Peyer's patch (tissue), 4 donors: ENCODE results near the gene ARHGEF25. TPM values are rescaled to one million over a fixed set of nuclear protein-coding genes. Genes with fewer than 3 reads are reported as not detected.

Source experiments
- DNase-seq, 3 donors: peaks; one replicate each; pipeline ENCODE4 v3.0.0-alpha.2; 2017 to 2019
- H3K27ac ChIP-seq, 4 donors: fragments of 200-600 bp; sonication (generic); one replicate each; pipeline ENCODE4 v1.5.1; 2016 to 2019
- H3K27me3 ChIP-seq, 2 donors: fragments of 200-600 bp; sonication (generic); one replicate each; pipeline ENCODE4 v1.5.1; 2019
- H3K36me3 ChIP-seq, 3 donors: fragments of 200-600 bp; sonication (generic); one replicate each; pipeline ENCODE4 v1.5.1; 2016 to 2019
- H3K4me1 ChIP-seq, 4 donors: fragments of 200-600 bp; sonication (generic); one replicate each; pipeline ENCODE4 v1.5.1; 2016 to 2019
- H3K4me3 ChIP-seq, 4 donors: fragments of 200-600 bp; sonication (generic); 1 replicate in 3 of 4; 2 replicates in 1 of 4; pipeline ENCODE4 v1.5.1; 2016 to 2019; ENCODE audit warnings: mild to moderate bottlenecking in 1 of 4
- H3K9me3 ChIP-seq, 4 donors: fragments of 200-600 bp; sonication (generic); one replicate each; pipeline ENCODE4 v1.5.1; 2016 to 2019; ENCODE audit warnings: mild to moderate bottlenecking in 1 of 4
- POLR2A ChIP-seq, 2 donors: fragments of 450-650 bp; IDR thresholded peaks; one replicate each; pipeline ENCODE4 v1.5.1; 2017; ENCODE audit warnings: antibody characterized with exemption in 2 of 2, mild to moderate bottlenecking in 2 of 2, moderate library complexity in 2 of 2
- total RNA-seq, 4 donors: library from RNA; depleted of rRNA; stranded (reverse); fragments of >200 nt; gene quantifications; one replicate each; pipeline ENCODE4 v1.1.0, GENCODE V29; 2016
- TF ChIP-seq, protein P1 (sequence below), 6 experiments: fragments of 450-650 bp in 4 of 6; fragments of 200-600 bp in 2 of 6; sonication (generic) in 1 of 6; IDR thresholded peaks; one replicate each; pipeline ENCODE4 v1.5.1; 2017 to 2019; ENCODE audit warnings: antibody characterized with exemption in 6 of 6, mild to moderate bottlenecking in 3 of 6, moderate library complexity in 1 of 6

Gene ARHGEF25
- total RNA-seq, 4 donors from 2014 or later: 5.1 to 44.6 (median 8.7) TPM

DNA sequence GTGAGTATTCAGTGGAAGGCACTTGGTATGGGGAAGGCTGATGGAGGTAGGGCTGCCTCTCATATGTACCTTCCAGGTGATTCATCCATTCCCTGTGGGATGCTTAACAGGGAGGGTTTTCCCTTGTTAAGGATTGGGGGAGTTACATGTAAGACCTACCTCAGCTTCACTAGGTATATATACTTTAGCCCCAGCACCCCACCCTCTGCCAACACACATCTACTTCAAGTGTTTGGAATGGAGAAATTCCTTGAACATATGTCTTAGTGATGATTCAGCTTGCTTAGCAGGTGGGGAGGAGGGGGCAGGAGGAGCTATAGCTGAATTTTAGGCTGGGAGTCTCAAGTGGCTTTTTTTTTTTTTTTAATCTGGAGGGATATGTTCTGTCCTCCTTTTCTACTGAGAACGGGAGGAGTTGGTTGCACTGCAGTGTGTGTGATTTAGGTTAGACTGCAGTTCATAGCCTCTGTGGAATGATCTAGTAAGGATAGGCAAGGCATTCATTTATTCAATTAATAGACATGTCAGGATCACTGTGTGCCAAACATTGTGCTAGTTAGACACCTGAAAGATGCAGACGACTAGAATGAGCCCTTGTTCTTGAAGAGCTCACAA is 18.6 kb upstream of the ARHGEF25 start:
- Histone ChIP-seq H3K4me1 (peaks cover 0 to 17% (median 2%) of the 10 kb centered on the region in 4 donors), H3K27me3 (no peaks in the 10 kb centered on the region), H3K9me3 (no peaks in the 10 kb centered on the region), H3K36me3 (peaks cover 0 to 27% (median 0%) of the 10 kb centered on the region in 3 donors), H3K27ac (no peak overlapping the region), H3K4me3 (no peak overlapping the region)
- DNase-seq: no peak
- TF ChIP-seq, protein P1, sequence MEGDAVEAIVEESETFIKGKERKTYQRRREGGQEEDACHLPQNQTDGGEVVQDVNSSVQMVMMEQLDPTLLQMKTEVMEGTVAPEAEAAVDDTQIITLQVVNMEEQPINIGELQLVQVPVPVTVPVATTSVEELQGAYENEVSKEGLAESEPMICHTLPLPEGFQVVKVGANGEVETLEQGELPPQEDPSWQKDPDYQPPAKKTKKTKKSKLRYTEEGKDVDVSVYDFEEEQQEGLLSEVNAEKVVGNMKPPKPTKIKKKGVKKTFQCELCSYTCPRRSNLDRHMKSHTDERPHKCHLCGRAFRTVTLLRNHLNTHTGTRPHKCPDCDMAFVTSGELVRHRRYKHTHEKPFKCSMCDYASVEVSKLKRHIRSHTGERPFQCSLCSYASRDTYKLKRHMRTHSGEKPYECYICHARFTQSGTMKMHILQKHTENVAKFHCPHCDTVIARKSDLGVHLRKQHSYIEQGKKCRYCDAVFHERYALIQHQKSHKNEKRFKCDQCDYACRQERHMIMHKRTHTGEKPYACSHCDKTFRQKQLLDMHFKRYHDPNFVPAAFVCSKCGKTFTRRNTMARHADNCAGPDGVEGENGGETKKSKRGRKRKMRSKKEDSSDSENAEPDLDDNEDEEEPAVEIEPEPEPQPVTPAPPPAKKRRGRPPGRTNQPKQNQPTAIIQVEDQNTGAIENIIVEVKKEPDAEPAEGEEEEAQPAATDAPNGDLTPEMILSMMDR (IDR thresholded peaks at IDR 0.05): no peak
- no peak for TF ChIP-seq POLR2A (IDR thresholded peaks at IDR 0.05)

DNA sequence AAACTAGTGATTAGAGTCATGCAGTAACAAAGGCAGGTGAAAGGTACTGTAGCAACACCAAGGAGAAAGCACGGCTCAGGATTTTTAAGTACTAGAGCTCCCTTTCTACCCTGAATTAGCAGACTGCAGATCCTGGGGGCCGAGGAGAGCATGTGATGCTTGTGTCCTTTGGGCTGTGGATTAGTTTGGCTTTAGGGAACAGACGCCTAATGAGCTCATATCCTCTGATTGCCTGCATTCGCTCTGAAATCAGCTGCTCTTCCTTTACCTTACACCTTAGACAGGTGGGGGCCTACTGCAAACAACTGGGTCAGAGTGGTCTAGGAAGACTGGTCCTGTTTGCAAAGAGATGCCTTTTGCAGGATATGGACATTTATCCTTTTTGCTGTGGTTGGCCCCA is 18.0 kb upstream of the ARHGEF25 start:
- Histone ChIP-seq H3K36me3 (peaks cover 0 to 33% (median 0%) of the 10 kb centered on the region in 3 donors), H3K27me3 (no peaks in the 10 kb centered on the region), H3K4me3 (no peak overlapping the region), H3K4me1 (peaks cover 0 to 17% (median 2%) of the 10 kb centered on the region in 4 donors), H3K27ac (no peak overlapping the region), H3K9me3 (no peaks in the 10 kb centered on the region)
- TF ChIP-seq POLR2A (IDR thresholded peaks at IDR 0.05): no peak
- TF ChIP-seq, protein P1 (IDR thresholded peaks at IDR 0.05): no peak
- no peak for DNase-seq

- Histone ChIP-seq H3K27ac (no peak overlapping the region), H3K27me3 (no peaks in the 10 kb centered on the region), H3K36me3 (peaks cover 0 to 59% (median 0%) of the 10 kb centered on the region in 3 donors), H3K9me3 (no peaks in the 10 kb centered on the region), H3K4me3 (no peak overlapping the region), H3K4me1 (peaks cover 0 to 19% (median 0%) of the 10 kb centered on the region in 4 donors)
- TF ChIP-seq POLR2A (IDR thresholded peaks at IDR 0.05): no peak
- TF ChIP-seq, protein P1 (IDR thresholded peaks at IDR 0.05): no peak
- DNase-seq: no peak
Measured at GRCh38 chr12:57600395-57600794, 10.8 kb upstream of the ARHGEF25 start.

DNA sequence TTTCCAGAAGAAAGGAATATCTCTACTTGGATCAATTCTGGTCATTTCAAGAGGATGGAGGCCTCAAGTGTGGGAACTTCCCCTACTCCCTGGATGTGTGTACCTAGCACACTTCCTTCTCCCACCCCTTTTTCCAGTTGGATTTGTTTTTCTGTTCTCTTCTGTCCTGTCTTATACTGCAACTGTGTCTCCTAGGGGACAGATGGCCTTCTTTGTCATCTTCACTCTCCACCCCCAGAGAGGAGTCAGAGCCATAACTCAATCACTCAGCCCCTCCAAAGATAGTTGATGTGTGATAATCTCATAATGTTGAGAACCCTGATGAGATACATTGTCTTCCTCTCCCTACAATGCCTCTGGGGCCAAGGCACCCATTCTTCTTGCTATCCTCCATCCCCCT is 8.7 kb upstream of the ARHGEF25 start:
- peaks cover 0 to 25% (median 0%) of the 10 kb centered on the region in 4 donors for H3K4me1 ChIP-seq
- TF ChIP-seq POLR2A (IDR thresholded peaks at IDR 0.05): no peak
- TF ChIP-seq, protein P1 (IDR thresholded peaks at IDR 0.05): no peak

GRCh38 chr12:57603324-57603723 is 7.9 kb upstream of the ARHGEF25 start:
- H3K27ac ChIP-seq: peak overlapping the region in 2 of 4 donors; percentile 38 to 88

More for the DNA sequence above, 8.7 kb upstream of the ARHGEF25 start:
- Histone ChIP-seq H3K27ac (no peak overlapping the region), H3K9me3 (no peaks in the 10 kb centered on the region), H3K36me3 (peaks cover 0 to 43% (median 0%) of the 10 kb centered on the region in 3 donors), H3K4me3 (no peak overlapping the region), H3K27me3 (no peaks in the 10 kb centered on the region)
- DNase-seq: no peak

More at GRCh38 chr12:57603324-57603723, 7.9 kb upstream of the ARHGEF25 start:
- H3K4me1 ChIP-seq: peaks cover 0 to 25% (median 0%) of the 10 kb centered on the region in 4 donors
- H3K27me3 ChIP-seq: no peaks in the 10 kb centered on the region
- TF ChIP-seq, protein P1 (IDR thresholded peaks at IDR 0.05): no peak
- no peak for TF ChIP-seq POLR2A (IDR thresholded peaks at IDR 0.05)
- H3K4me3 ChIP-seq: no peak overlapping the region
- peaks cover 0 to 37% (median 0%) of the 10 kb centered on the region in 3 donors for H3K36me3 ChIP-seq
- no peaks in the 10 kb centered on the region for H3K9me3 ChIP-seq
- DNase-seq: no peak
